Suprapubic skin (tissue), 3 donors: ENCODE data around the gene CDC37L1.

Experiments
- POLR2AphosphoS5 ChIP-seq, 3 donors: sonication (generic); formaldehyde crosslinking; IDR thresholded peaks; one replicate each; pipeline ENCODE4 v1.6.1; 2017; ENCODE audit warnings: antibody characterized with exemption in 3 of 3
- TF ChIP-seq, protein P1 (sequence below), 2 donors: fragments of 200-600 bp in 1 of 2; fragments of 450-650 bp in 1 of 2; sonication (generic) in 1 of 2; IDR thresholded peaks; one replicate each; pipeline ENCODE4 v1.5.1; 2016 to 2019; ENCODE audit warnings: antibody characterized with exemption in 2 of 2, mild to moderate bottlenecking in 1 of 2, moderate library complexity in 1 of 2

GRCh38 chr9:4700091-4700490 lies 20.7 kb downstream of the CDC37L1 start:
- TF ChIP-seq POLR2AphosphoS5 (IDR thresholded peaks at IDR 0.05) = no peak
- TF ChIP-seq, protein P1, sequence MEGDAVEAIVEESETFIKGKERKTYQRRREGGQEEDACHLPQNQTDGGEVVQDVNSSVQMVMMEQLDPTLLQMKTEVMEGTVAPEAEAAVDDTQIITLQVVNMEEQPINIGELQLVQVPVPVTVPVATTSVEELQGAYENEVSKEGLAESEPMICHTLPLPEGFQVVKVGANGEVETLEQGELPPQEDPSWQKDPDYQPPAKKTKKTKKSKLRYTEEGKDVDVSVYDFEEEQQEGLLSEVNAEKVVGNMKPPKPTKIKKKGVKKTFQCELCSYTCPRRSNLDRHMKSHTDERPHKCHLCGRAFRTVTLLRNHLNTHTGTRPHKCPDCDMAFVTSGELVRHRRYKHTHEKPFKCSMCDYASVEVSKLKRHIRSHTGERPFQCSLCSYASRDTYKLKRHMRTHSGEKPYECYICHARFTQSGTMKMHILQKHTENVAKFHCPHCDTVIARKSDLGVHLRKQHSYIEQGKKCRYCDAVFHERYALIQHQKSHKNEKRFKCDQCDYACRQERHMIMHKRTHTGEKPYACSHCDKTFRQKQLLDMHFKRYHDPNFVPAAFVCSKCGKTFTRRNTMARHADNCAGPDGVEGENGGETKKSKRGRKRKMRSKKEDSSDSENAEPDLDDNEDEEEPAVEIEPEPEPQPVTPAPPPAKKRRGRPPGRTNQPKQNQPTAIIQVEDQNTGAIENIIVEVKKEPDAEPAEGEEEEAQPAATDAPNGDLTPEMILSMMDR (IDR thresholded peaks at IDR 0.05) = no peak
